OCI-LY1 (cell line): Measurements from ENCODE around the gene XPR1.

Experiments used
- CTCF ChIP-seq: fragments of 200-600 bp; sonication (generic), shearing (Covaris generic); IDR thresholded peaks from 2 replicates; pipeline ENCODE4 v1.5.1; 2017; ENCODE audit warnings: mild to moderate bottlenecking, antibody characterized with exemption, low read length, moderate library complexity, mixed read lengths
- EZH2 ChIP-seq: fragments of 200-600 bp; sonication (generic), shearing (Covaris generic); IDR thresholded peaks from 2 replicates; pipeline ENCODE4 v1.8.0; 2017; ENCODE audit warnings: borderline replicate concordance, mixed run types, mild to moderate bottlenecking, antibody characterized with exemption, low read length, moderate library complexity, mixed read lengths

GRCh38 chr1:180722586-180722985 lies 90.8 kb downstream of the XPR1 start:
- TF ChIP-seq CTCF: no peak
- TF ChIP-seq EZH2: no peak
